KMS-11 (cell line): ENCODE results near the gene PRR19.

Experiments
- H2AFZ ChIP-seq: fragments of 200-600 bp; sonication (generic); 2 replicates; pipeline ENCODE4 v1.6.1; 2016; ENCODE audit warnings: antibody characterized with exemption, mixed run types, low read depth
- H3K27ac ChIP-seq: fragments of 200-600 bp; sonication (generic); 2 replicates; pipeline ENCODE4 v1.6.1; 2016; ENCODE audit warnings: mild to moderate bottlenecking, mixed run types
- H3K27me3 ChIP-seq: fragments of 200-600 bp; sonication (generic); 2 replicates; pipeline ENCODE4 v1.6.1; 2017; ENCODE audit warnings: mild to moderate bottlenecking, low read depth, mixed run types, moderate library complexity; ENCODE audit not compliant: insufficient read depth
- H3K36me3 ChIP-seq: fragments of 200-600 bp; sonication (generic); 2 replicates; pipeline ENCODE4 v1.6.1; 2017; ENCODE audit warnings: mild to moderate bottlenecking, mixed run types; ENCODE audit not compliant: insufficient read depth
- H3K4me1 ChIP-seq: fragments of 200-600 bp; sonication (generic); 2 replicates; pipeline ENCODE4 v1.6.1; 2016; ENCODE audit warnings: mild to moderate bottlenecking, low read depth, mixed run types; ENCODE audit not compliant: poor library complexity, severe bottlenecking
- H3K4me2 ChIP-seq: fragments of 200-600 bp; sonication (generic); 2 replicates; pipeline ENCODE4 v1.7.0; 2016; ENCODE audit warnings: mild to moderate bottlenecking, mixed run types
- H3K4me3 ChIP-seq: fragments of 200-600 bp; sonication (generic); IDR thresholded peaks from 2 replicates; pipeline ENCODE4 v1.6.1; 2017; ENCODE audit warnings: low read depth, low read length, mixed read lengths; ENCODE audit not compliant: insufficient read depth
- H3K79me2 ChIP-seq: fragments of 200-600 bp; sonication (generic); 2 replicates; pipeline ENCODE4 v1.6.1; 2016; ENCODE audit warnings: low read depth, mixed run types; ENCODE audit not compliant: insufficient read depth
- H3K9ac ChIP-seq: fragments of 200-600 bp; sonication (generic); 2 replicates; pipeline ENCODE4 v1.6.1; 2016; ENCODE audit warnings: mild to moderate bottlenecking, mixed run types
- H4K20me1 ChIP-seq: fragments of 200-600 bp; sonication (generic); 2 replicates; pipeline ENCODE4 v1.6.1; 2016; ENCODE audit warnings: mild to moderate bottlenecking, mixed run types; ENCODE audit not compliant: insufficient read depth
- TF ChIP-seq, protein P1 (sequence below): fragments of 200-600 bp; sonication (generic); conservative IDR thresholded peaks from 2 replicates; pipeline ENCODE4 v1.6.1; 2017; ENCODE audit warnings: low read depth, mild to moderate bottlenecking, antibody characterized with exemption, low read length, moderate library complexity, mixed read lengths

Gene PRR19

DNA sequence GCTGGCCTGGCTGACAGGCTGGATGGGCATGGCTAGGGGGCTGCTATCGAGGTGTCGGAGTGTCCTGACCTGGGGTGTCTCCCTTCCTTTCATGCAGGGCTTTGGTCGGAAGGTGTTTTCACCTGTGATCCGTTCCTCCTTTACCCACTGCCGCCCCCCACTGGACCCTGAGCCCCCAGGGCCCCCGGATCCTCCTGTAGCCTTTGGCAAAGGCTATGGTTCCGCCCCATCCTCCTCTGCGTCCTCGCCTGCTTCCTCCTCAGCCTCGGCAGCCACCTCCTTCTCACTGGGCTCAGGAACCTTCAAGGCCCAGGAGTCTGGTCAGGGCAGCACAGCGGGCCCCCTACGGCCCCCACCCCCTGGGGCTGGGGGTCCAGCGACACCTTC, 11.8 kb upstream of the PRR19 start:
- no peaks in the 10 kb centered on the region; the same call in 1 of the 2 replicates for H3K36me3 ChIP-seq
- H3K4me2 ChIP-seq: no peak overlapping the region
- H3K4me1 ChIP-seq: peaks cover 10% of the 10 kb centered on the region
- H2AFZ ChIP-seq: no peak overlapping the region
- no peak overlapping the region for H3K27ac ChIP-seq
- no peaks in the 10 kb centered on the region for H3K79me2 ChIP-seq
- no peaks in the 10 kb centered on the region for H4K20me1 ChIP-seq
- no peak overlapping the region for H3K4me3 ChIP-seq
- no peaks in the 10 kb centered on the region for H3K27me3 ChIP-seq
- TF ChIP-seq, protein P1, sequence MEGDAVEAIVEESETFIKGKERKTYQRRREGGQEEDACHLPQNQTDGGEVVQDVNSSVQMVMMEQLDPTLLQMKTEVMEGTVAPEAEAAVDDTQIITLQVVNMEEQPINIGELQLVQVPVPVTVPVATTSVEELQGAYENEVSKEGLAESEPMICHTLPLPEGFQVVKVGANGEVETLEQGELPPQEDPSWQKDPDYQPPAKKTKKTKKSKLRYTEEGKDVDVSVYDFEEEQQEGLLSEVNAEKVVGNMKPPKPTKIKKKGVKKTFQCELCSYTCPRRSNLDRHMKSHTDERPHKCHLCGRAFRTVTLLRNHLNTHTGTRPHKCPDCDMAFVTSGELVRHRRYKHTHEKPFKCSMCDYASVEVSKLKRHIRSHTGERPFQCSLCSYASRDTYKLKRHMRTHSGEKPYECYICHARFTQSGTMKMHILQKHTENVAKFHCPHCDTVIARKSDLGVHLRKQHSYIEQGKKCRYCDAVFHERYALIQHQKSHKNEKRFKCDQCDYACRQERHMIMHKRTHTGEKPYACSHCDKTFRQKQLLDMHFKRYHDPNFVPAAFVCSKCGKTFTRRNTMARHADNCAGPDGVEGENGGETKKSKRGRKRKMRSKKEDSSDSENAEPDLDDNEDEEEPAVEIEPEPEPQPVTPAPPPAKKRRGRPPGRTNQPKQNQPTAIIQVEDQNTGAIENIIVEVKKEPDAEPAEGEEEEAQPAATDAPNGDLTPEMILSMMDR: no peak
- H3K9ac ChIP-seq: no peak overlapping the region

DNA sequence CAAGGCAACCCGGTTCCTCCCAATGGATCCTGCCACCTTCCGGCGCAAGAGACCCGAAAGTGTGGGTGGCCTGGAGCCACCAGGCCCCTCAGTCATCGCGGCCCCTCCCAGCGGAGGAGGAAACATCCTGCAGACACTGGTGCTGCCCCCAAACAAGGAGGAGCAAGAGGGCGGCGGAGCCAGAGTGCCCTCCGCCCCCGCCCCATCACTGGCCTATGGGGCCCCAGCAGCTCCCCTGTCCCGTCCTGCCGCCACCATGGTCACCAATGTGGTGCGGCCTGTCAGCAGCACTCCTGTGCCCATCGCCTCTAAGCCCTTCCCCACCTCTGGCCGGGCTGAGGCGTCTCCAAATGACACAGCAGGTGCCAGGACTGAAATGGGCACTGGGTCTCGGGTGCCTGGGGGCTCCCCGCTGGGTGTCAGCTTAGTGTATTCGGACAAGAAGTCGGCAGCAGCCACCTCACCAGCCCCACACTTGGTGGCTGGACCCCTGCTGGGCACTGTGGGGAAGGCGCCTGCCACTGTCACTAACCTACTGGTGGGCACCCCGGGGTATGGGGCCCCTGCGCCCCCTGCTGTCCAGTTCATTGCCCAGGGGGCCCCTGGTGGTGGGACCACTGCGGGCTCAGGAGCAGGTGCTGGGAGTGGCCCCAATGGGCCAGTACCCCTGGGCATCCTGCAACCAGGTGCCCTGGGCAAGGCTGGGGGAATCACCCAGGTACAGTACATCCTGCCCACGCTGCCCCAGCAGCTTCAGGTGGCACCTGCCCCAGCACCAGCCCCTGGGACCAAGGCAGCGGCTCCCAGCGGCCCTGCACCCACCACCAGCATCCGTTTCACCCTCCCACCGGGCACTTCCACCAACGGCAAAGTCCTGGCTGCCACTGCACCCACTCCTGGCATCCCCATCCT, 11.2 kb upstream of the PRR19 start:
- no peaks in the 10 kb centered on the region; the same call in 1 of the 2 replicates for H3K36me3 ChIP-seq
- H4K20me1 ChIP-seq: no peaks in the 10 kb centered on the region
- H3K4me2 ChIP-seq: no peak overlapping the region
- no peak overlapping the region for H3K27ac ChIP-seq
- H3K4me1 ChIP-seq: peaks cover 3% of the 10 kb centered on the region
- no peak overlapping the region for H2AFZ ChIP-seq
- H3K27me3 ChIP-seq: no peaks in the 10 kb centered on the region
- H3K4me3 ChIP-seq: no peak overlapping the region
- TF ChIP-seq, protein P1: peak; percentile 62
- H3K9ac ChIP-seq: no peak overlapping the region
- no peaks in the 10 kb centered on the region for H3K79me2 ChIP-seq

DNA sequence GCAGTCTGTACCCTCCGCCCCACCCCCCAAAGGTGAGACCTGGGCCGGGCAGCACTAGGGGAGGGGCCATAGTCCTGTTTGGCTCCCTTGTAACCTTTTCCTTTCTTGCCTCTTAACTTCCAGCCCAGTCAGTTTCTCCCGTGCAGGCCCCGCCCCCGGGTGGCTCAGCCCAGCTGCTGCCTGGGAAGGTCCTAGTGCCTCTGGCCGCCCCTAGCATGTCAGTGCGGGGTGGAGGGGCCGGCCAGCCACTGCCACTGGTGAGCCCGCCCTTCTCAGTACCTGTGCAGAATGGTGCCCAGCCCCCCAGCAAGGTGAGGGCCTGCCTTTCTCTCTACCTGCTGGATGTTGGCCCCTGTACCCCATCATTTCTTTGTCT, 10.5 kb upstream of the PRR19 start:
- H2AFZ ChIP-seq: no peak overlapping the region
- no peaks in the 10 kb centered on the region for H4K20me1 ChIP-seq
- no peak overlapping the region for H3K4me3 ChIP-seq
- H3K9ac ChIP-seq: no peak overlapping the region
- TF ChIP-seq, protein P1: no peak
- no peaks in the 10 kb centered on the region for H3K27me3 ChIP-seq
- no peak overlapping the region for H3K4me2 ChIP-seq
- no peak overlapping the region for H3K27ac ChIP-seq
- H3K36me3 ChIP-seq: no peaks in the 10 kb centered on the region; the same call in 1 of the 2 replicates
- H3K79me2 ChIP-seq: no peaks in the 10 kb centered on the region
- peaks cover 4% of the 10 kb centered on the region for H3K4me1 ChIP-seq

DNA sequence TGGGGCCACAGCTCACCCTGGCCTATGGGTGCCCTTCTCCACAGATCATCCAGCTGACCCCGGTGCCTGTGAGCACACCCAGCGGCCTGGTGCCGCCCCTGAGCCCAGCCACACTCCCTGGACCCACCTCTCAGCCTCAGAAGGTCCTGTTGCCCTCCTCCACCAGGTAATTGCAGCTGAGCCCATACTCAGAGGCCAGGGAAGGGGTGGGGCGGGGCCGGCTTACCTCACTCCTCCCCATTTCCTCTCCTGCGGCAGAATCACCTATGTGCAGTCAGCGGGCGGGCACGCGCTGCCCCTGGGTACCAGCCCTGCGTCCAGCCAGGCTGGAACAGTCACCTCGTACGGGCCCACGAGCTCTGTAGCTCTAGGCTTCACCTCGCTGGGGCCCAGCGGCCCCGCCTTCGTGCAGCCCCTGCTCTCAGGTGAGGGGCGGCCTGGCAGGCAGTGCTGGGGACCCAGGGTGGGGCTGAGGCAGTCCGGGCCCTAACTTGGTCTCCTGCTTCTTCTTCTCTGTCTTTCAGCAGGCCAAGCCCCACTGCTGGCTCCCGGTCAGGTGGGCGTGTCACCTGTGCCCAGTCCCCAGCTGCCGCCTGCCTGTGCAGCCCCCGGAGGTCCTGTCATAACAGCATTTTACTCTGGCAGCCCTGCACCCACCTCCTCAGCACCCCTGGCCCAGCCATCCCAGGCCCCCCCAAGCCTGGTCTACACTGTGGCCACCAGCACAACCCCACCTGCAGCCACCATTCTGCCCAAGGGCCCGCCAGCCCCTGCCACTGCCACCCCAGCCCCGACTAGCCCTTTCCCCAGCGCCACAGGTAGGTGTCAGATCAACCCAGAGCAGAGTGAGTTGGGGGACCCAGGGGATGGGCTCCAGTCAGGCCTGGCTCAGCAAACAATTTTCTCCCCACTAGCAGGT, 9.6 kb upstream of the PRR19 start:
- Histone ChIP-seq H3K27ac (no peak overlapping the region), H3K4me2 (no peak overlapping the region), H3K9ac (no peak overlapping the region), H3K4me3 (no peak overlapping the region), H3K4me1 (peaks cover 5% of the 10 kb centered on the region), H3K79me2 (no peaks in the 10 kb centered on the region), H2AFZ (no peak overlapping the region), H3K27me3 (no peaks in the 10 kb centered on the region), H4K20me1 (no peaks in the 10 kb centered on the region), H3K36me3 (no peaks in the 10 kb centered on the region; the same call in 1 of the 2 replicates)
- TF ChIP-seq, protein P1: no peak
